IPS DF 4.7 (cell line): ENCODE data around the gene KIRREL3.

Source experiments
- DNase-seq: peaks from one replicate; pipeline ENCODE4 v3.0.0-alpha.2; 2013; ENCODE audit warnings: low spot score; ENCODE audit errors: extremely low read depth

The KIRREL3 gene

DNA sequence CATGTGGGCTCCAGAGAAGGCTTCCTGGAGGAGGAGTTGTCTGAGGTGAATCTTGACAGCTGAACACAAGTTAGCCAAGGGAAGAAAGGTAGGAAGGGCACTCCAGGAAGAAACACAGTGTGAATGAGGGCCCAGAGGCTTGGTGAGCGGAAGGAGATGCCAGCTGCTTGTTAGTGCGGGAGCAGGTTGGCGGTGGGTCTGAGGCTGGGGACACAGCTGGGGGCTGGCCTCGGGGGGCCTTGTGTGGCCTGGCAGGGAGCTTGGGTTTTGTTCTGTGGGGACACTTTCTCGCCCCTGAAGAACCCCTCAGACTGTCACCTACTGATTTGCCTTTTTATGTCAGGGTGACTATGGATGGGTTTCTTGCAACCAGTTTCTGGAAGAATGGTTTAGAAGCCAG, 485.1 kb downstream of the KIRREL3 start:
- no peak for DNase-seq

DNA sequence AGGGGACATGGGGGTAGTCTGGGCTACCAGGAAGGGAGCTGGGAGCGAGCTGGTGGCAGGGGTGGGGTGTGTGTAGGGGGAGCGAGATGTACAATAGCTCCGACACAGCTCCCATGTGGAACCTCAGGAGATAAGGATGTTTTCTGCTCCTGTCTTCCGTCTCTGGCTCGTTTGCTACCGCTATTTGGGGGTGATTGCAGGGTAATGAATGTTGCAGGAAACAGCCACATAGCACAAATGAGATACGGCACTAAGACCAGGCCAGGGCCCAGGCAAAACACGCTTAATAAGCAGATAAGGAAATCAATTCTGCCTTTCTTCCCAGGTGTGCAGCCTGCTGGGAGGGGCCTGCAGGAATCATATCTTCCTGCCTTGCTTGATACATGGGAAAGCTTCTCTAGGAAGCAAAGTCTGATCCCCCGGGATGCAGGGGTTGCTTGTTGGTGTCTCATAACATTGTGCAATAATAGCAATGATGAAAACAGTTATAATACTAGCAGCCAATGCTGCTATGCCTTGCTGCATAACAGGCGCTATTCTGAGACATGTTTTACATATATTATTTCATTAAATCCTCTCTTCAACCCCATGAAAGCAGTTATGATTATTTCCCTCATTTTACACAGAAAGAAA, 486.4 kb downstream of the KIRREL3 start:
- no peak for DNase-seq

- DNase-seq: no peak
Measured at GRCh38 chr11:126512741-126513715, 487.5 kb downstream of the KIRREL3 start.

GRCh38 chr11:126512251-126512650, 488.3 kb downstream of the KIRREL3 start:
- DNase-seq: no peak

- DNase-seq: no peak
Measured at GRCh38 chr11:126511475-126512115, 489.0 kb downstream of the KIRREL3 start.

DNA sequence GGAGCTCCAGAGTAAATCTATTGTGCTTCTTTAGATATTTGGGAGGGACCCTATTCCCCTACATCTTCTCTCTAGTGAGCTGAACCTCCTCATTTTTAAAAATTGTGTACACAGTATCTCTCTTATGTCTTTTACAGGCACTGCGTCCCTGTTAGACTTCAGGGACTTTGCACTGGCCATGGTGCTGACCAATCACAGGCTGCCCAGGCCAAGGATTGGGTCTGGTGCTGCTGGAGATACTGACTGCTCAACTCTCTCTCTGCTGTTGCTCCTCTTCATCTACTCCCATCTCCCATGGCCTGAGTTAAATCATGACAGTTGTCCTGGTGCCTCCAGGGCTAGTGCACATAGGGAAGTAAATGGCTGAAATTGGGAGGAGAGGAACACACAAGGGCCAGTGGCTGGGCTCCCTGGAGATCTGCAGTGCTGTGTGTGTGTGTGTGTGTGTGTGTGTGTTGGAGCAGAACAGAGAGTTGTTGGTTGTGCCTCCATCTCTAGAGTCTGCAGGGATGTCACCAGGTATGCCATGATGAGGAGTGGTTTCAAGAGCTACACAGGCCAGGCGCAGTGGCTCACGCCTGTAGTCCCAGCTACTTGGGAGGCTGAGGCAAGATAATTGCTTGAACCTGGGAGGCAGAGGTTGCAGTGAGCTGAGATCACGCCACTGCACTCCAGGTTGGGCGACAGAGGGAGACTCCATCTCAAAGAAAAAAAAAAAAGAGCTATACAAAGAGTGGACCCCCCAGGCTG, 489.8 kb downstream of the KIRREL3 start:
- DNase-seq: no peak

- DNase-seq: no peak
Measured at GRCh38 chr11:126507646-126508045, 492.9 kb downstream of the KIRREL3 start.

DNA sequence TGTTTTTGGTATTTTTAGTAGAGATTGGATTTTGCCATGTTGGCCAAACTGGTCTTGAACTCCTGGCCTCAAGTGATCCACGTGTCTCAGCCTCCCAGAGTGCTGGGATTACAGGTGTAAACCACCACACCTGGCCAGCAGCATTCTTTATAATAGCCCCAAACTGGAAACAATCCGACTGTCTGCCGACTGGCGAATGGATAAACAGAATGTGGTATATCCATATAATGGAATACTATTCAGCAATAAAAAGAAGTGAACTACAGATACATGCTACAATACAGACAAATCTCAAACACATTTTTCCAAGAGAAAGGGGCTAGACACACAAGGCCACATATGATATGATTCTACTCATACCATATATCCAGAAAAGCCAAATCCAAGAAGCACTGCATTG, 493.8 kb downstream of the KIRREL3 start:
- DNase-seq: no peak

DNA sequence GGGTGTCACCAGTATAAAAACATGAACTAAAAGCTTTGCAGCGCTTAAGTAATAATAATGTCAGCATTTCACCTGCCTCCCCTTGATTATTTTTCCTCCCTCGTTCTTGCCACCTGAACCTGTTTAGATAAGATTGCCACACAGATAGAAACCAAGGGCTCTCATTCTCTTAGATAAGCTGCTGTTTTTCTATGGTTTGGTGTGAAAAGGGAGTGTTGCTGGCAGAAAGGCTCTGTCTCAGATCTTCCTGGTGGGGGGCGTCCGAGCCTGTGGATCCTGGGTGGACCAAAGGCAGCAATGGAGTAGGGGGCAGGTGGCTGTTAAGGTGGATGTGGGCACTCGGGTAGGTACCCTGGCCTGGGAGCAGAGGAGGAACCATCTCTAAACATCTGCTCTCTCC, 497.6 kb downstream of the KIRREL3 start:
- DNase-seq: no peak

DNA sequence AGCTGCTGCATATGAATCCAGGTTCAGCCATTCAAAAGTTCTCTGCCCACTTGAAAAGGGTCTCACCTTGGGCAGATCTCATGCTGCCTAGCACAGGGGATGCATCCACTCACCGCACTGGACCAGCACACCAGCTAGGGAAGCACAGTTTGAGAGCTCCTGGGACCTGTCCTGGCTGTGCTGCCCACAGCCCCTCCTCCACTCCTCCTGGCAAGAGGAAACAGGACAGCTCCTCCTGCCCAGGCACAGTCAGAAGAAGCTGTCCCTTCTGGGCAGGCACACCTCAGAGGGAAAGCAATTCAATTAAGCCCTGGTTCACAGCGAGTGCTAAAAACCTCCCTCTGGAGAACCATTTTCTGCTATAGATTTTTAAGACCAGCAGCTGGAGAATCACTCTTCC, 498.4 kb downstream of the KIRREL3 start:
- no peak for DNase-seq

GRCh38 chr11:126501641-126502040, 498.9 kb downstream of the KIRREL3 start:
- DNase-seq: no peak

DNA sequence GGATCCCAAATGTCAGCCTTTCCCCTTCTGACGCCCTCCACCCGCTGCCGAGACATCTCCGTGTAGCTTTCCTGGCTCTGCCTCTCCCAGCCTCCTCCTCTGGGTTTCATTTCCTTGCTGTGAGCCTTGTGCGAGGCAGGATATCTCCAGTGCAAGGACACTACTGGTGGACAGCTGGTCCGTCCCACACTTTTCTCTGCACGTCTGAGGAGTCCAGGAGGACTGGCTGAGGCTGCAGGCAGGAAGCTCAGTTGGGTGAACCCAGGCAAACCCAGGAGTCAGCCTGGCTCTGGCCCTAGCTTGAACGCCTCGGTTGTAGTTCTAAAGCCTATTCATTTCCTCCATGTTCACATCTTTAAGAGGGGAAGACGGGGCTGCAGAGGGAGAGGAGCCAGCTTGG, 499.6 kb downstream of the KIRREL3 start:
- no peak for DNase-seq

DNA sequence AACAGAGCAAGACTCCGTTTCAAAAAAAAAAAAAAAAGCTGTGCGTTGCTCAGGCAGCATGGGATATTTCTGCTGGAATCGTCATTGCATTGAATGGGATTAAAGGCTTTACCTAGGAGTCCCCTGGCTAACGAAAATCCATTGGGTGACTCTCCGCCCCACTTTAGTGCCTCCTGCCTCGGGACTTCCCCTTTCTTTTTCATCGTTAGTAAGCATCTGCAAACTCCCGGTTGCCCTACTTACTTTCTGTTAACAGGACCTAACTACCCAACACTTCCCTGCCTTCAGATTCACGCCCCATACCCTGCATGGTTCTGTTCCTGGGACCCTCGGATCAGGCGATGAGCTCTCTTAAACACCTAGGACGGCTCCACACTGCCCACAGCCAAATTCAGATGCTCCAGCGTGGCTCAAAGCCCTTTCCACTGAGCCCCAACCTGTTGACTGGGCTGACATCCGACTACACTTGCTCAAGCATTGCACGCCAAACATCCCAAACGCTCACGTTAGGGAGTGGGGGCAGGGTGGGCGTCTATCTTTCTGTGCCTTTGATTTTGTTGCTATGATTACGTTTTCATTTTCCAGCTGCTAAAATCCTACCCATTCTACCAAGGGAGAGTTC, 501.3 kb downstream of the KIRREL3 start:
- no peak for DNase-seq

DNA sequence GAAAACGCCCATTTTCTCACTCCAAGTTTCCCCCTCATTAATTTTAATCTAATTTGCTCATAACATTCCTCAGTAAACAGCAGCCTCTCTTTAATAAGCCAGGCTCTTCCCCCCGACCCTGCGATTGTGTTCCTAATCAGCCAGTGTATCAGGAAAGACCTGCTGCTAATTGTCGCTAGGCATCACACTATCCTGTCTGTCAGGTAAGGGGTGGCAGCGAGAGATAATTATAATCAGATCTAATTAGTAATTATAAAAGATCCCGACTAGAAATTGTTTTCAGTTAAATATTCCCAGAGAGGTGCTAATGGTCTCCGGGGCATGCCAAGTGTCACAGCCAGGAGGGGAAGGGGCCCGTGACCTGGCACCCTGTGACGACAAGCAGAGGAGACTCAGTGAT, 502.3 kb downstream of the KIRREL3 start:
- DNase-seq: no peak

DNA sequence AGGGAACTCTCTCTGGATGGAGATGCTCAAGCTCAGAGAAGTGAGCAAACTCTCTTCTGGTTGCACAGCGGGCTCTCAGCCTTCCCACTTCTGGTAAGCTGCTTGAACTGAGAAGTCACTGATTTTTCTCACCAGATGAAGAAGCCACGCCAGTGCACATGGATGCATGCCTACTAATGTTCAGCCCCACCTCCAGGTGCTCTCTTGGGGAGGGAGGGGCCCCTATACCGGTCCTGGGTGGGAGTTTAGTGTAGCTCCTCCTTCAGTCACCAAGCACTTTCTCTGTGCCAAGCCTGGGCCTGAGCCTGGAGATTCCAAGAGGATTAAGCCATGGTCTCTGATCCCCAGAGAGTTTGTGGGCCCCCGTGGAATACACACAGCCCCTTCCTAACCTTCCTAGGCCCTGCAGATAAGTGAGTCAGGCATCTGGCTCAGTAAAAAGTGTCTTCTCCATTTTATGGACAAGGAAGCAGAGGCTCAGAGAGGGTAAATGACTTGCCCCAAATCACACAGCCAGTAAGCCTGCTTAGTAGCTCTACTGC, 502.9 kb downstream of the KIRREL3 start:
- no peak for DNase-seq

GRCh38 chr11:126496576-126497337, 503.8 kb downstream of the KIRREL3 start:
- DNase-seq: no peak

DNA sequence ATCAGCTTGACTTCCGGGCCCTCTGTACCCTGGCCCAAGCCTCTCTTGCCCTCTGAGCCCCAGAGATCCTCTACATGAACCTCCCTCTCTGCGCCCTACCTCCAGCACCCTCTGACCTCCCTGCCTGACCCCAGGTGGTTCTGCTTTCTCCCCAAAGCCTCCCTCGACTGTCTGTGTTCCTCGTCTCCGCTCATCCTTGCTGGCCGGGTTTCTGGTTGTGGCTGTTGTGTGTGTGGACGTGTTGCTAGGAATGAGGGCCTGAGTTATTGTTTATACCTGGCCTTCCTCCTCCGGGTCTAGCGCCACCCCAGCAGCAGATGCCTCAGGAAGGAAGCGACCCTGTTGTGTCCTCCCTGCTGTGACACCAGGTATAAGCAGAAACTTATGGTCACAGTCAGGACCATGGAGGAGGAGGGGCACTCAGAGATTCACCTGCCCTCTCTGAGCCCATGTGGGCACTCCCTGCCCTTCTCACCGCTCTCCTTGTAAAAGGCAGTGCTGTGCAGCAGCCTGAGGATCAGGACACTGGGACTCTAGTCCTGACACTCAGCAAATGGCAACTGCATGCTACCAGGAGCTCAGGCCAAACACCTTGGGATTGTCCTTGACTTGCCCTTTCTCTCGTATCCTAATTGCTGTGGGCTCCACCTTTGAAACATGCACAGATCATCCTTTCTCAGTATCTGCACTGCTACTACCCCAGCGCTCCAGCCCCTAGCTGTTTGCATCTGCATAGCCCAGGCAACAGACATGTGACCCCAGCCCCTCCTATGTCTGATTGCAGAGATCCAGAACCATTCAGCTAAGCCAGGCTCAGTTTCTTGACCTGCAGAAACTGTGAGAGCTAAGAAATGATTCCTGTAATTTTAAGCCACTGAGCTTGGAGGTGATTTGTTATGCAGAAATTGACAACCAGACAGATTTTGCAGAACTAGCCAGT, 505.0 kb downstream of the KIRREL3 start:
- no peak for DNase-seq

DNA sequence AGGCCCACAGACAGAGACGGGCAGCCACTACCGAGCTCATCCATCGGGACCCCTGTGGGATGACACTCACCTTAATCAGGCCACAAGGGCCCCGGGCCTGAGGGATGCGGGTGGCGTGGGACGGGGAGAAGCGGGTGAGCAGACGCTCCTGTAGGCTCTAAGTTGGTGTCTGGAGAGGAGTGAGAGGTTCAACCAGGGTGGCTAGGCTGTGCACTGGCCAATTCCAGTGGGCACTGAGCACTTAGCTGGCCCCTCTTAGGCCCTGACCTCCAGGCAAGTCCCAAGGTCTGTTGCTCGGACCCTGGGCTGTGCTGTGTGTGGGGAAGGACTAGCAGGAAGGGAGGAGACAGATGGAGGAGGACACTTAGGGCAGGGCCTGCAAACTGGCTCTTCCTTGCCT, 505.7 kb downstream of the KIRREL3 start:
- no peak for DNase-seq
